GM12892 (cell line): ENCODE results near the gene REEP1.

Experiments
- DNase-seq: peaks from one replicate; pipeline ENCODE4 v3.0.0; 2011; ENCODE audit not compliant: insufficient read length
- FAIRE-seq: peaks from 2 replicates; lab custom pipeline; 2011; peaks lifted over from hg19 to GRCh38; lab: Jason Lieb, UNC
- POLR2A ChIP-seq: IDR thresholded peaks from 2 replicates; pipeline ENCODE4 v1.6.1; 2011; ENCODE audit warnings: low read depth, low read length, control low read depth
- POLR2AphosphoS5 ChIP-seq: IDR thresholded peaks from 2 replicates; pipeline ENCODE4 v1.6.1; 2011; ENCODE audit warnings: low read depth, low read length, control low read depth
- TAF1 ChIP-seq: IDR thresholded peaks from 2 replicates; pipeline ENCODE4 v1.6.1; 2011; ENCODE audit warnings: low read depth, mild to moderate bottlenecking, control low read depth, low read length, borderline replicate concordance

REEP1 gene

GRCh38 chr2:86185517-86186212 lies 151.8 kb downstream of the REEP1 start:
- no peak for TF ChIP-seq TAF1
- TF ChIP-seq POLR2A: no peak
- TF ChIP-seq POLR2AphosphoS5: no peak
- no peak for FAIRE-seq
- DNase-seq: no peak

- no peak for FAIRE-seq
- no peak for TF ChIP-seq POLR2AphosphoS5
- TF ChIP-seq POLR2A: no peak
- no peak for TF ChIP-seq TAF1
- no peak for DNase-seq
Measured at GRCh38 chr2:86176597-86176996, 160.8 kb downstream of the REEP1 start.

GRCh38 chr2:86175828-86176227 lies 161.6 kb downstream of the REEP1 start:
- FAIRE-seq: no peak
- no peak for TF ChIP-seq POLR2A
- TF ChIP-seq POLR2AphosphoS5: no peak
- no peak for TF ChIP-seq TAF1
- DNase-seq: no peak

GRCh38 chr2:86174445-86174844 lies 163.0 kb downstream of the REEP1 start:
- TF ChIP-seq POLR2AphosphoS5 (no peak), POLR2A (no peak), TAF1 (no peak)
- DNase-seq (no peak), FAIRE-seq (no peak)

GRCh38 chr2:86172610-86173009 lies 164.8 kb downstream of the REEP1 start:
- no peak for FAIRE-seq
- TF ChIP-seq POLR2AphosphoS5: no peak
- TF ChIP-seq POLR2A: no peak
- TF ChIP-seq TAF1: no peak
- no peak for DNase-seq

GRCh38 chr2:86171295-86171694 lies 166.1 kb downstream of the REEP1 start:
- TF ChIP-seq TAF1 (no peak), POLR2A (no peak), POLR2AphosphoS5 (no peak)
- DNase-seq (no peak), FAIRE-seq (no peak)

GRCh38 chr2:86170449-86170848 lies 167.0 kb downstream of the REEP1 start:
- DNase-seq: no peak
- no peak for FAIRE-seq
- TF ChIP-seq TAF1: no peak
- no peak for TF ChIP-seq POLR2A
- no peak for TF ChIP-seq POLR2AphosphoS5
